HCT116 (cell line): ENCODE data around the gene RPL41. TPM values are rescaled to one million over a fixed set of nuclear protein-coding genes. Genes with fewer than 3 reads are reported as not detected.

ENCODE experiments used
- ATAC-seq: fragments of 200-7000 bp; cut with Tn5 transposase; 2 replicates; pipeline ENCODE4 v1.9.1; 2020; ENCODE audit warnings: mild to moderate bottlenecking, moderate library complexity
- BruUV-seq: library from RNA; stranded (reverse); fragments of 400-500 nt; replicated peaks from 2 replicates; lab custom pipeline; 2021; lab: Mats Ljungman, UMichigan
- CTCF ChIA-PET: fragments of 300-600 bp; sonication (Branson Sonifier 250); formaldehyde crosslinking; loops from one replicate; lab custom pipeline; 2021; ENCODE audit warnings: antibody characterized with exemption; lab: Charles Lee
- POLR2A ChIA-PET: fragments of 300-600, 350-600 bp; sonication (Branson Sonifier 250); formaldehyde crosslinking; loops from one replicate; lab custom pipeline; 2021; ENCODE audit warnings: antibody characterized with exemption; lab: Charles Lee
- RAD21 ChIA-PET, 2 experiments: fragments of 300-600 bp; sonication (Branson Sonifier 250); formaldehyde crosslinking; loops; one replicate each; lab custom pipeline; 2023; ENCODE audit warnings: low total read pairs in 2 of 2; ENCODE audit not compliant: uncharacterized antibody in 2 of 2, unreplicated experiment in 2 of 2, low non-redundant PET in 1 of 2; lab: Charles Lee
- DNase-seq: peaks from one replicate; pipeline ENCODE4 v3.0.0-alpha.2; 2010; ENCODE audit warnings: low read depth, low spot score
- H2AFZ ChIP-seq: fragments of 200-600 bp; shearing (Covaris generic), sonication (generic); 2 replicates; pipeline ENCODE4 v1.6.1; 2017; ENCODE audit warnings: low read depth, mixed run types, mixed read lengths, antibody characterized with exemption, low read length; ENCODE audit not compliant: poor library complexity, severe bottlenecking
- H3K27ac ChIP-seq: 2 replicates; pipeline ENCODE4 v1.5.1; 2012; ENCODE audit warnings: low read depth, low read length
- H3K27me3 ChIP-seq: fragments of 200-600 bp; sonication (generic); 2 replicates; pipeline ENCODE4 v1.6.1; 2016; ENCODE audit warnings: mixed run types, low read length, mixed read lengths; ENCODE audit not compliant: insufficient read depth
- H3K36me3 ChIP-seq, 2 experiments: fragments of 200-500 bp in 1 of 2; fragments of 200-600 bp in 1 of 2; sonication (Bioruptor generic) in 1 of 2; sonication (generic) in 1 of 2; 2 replicates each; pipeline versions ENCODE4 v1.5.1 to v1.6.1; 2014 to 2016; ENCODE audit warnings: low read length in 2 of 2, inconsistent platforms in 1 of 2, mixed read lengths in 1 of 2, mixed run types in 1 of 2; ENCODE audit not compliant: insufficient read depth in 2 of 2, control insufficient read depth in 1 of 2
- H3K4me1 ChIP-seq, 2 experiments: fragments of 200-600 bp in 1 of 2; sonication (generic) in 1 of 2; 2 replicates each; pipeline versions ENCODE4 v1.5.1 to v1.6.1; 2012 to 2017; ENCODE audit warnings: low read length in 2 of 2, inconsistent platforms in 1 of 2, mild to moderate bottlenecking in 1 of 2, mixed read lengths in 1 of 2, mixed run types in 1 of 2, moderate library complexity in 1 of 2; ENCODE audit not compliant: insufficient read depth in 2 of 2, control insufficient read depth in 1 of 2
- H3K4me2 ChIP-seq: fragments of 200-600 bp; sonication (generic); 2 replicates; pipeline ENCODE4 v1.6.1; 2017; ENCODE audit warnings: mixed run types, low read length, mixed read lengths
- H3K4me3 ChIP-seq, 2 experiments: fragments of 200-600 bp in 1 of 2; sonication (generic) in 1 of 2; replicated peaks in 1 of 2; 2 replicates each; pipeline ENCODE4 v1.5.1; 2011 to 2016; ENCODE audit warnings: low read length in 2 of 2, control low read depth in 1 of 2, low read depth in 1 of 2, mild to moderate bottlenecking in 1 of 2, mixed read lengths in 1 of 2, mixed run types in 1 of 2
- H3K79me2 ChIP-seq: fragments of 200-600 bp; sonication (generic); 2 replicates; pipeline ENCODE4 v1.6.1; 2017; ENCODE audit warnings: mild to moderate bottlenecking, mixed run types, low read length, moderate library complexity, mixed read lengths; ENCODE audit not compliant: insufficient read depth
- H3K9ac ChIP-seq: fragments of 200-600 bp; sonication (generic); 2 replicates; pipeline ENCODE4 v1.6.1; 2016; ENCODE audit warnings: low read length, mixed read lengths
- H3K9me2 ChIP-seq: fragments of 200-600 bp; sonication (generic), shearing (Covaris generic); 2 replicates; pipeline ENCODE4 v1.6.1; 2017; ENCODE audit warnings: mixed run types, mild to moderate bottlenecking, moderate library complexity; ENCODE audit not compliant: insufficient read depth
- H3K9me3 ChIP-seq, 2 experiments: fragments of 200-500 bp in 1 of 2; fragments of 200-600 bp in 1 of 2; sonication (Bioruptor generic) in 1 of 2; sonication (generic) in 1 of 2; 2 replicates each; pipeline ENCODE4 v1.6.1; 2014 to 2017; ENCODE audit warnings: low read length in 2 of 2, mixed read lengths in 2 of 2, inconsistent platforms in 1 of 2, low read depth in 1 of 2, mild to moderate bottlenecking in 1 of 2, mixed run types in 1 of 2, moderate library complexity in 1 of 2; ENCODE audit not compliant: control insufficient read depth in 1 of 2, insufficient read depth in 1 of 2
- H4K20me1 ChIP-seq: fragments of 200-600 bp; sonication (generic), shearing (Covaris generic); 2 replicates; pipeline ENCODE4 v1.6.1; 2017; ENCODE audit warnings: mixed run types, mild to moderate bottlenecking, moderate library complexity; ENCODE audit not compliant: insufficient read depth
- CEBPB ChIP-seq: IDR thresholded peaks from 2 replicates; pipeline ENCODE4 v1.6.1; 2012; ENCODE audit warnings: low read depth
- CTCF ChIP-seq, 3 experiments: fragments of 200-600 bp in 1 of 3; sonication (generic) in 1 of 3; IDR thresholded peaks in 2 of 3; conservative IDR thresholded peaks in 1 of 3; 2 replicates each; pipeline ENCODE4 v1.5.1; 2012 to 2017; ENCODE audit warnings: low read depth in 2 of 3, low read length in 2 of 3, antibody characterized with exemption in 1 of 3, borderline replicate concordance in 1 of 3, control low read depth in 1 of 3, mild to moderate bottlenecking in 1 of 3, mixed read lengths in 1 of 3, mixed run types in 1 of 3, moderate library complexity in 1 of 3; ENCODE audit not compliant: insufficient read depth in 1 of 3
- EZH2 ChIP-seq: fragments of 200-600 bp; sonication (generic); IDR thresholded peaks from 2 replicates; pipeline ENCODE4 v1.6.1; 2017; ENCODE audit warnings: antibody characterized with exemption, mixed run types
- POLR2A ChIP-seq: IDR thresholded peaks from 2 replicates; pipeline ENCODE4 v1.7.0; 2011; ENCODE audit warnings: borderline replicate concordance; ENCODE audit not compliant: insufficient read depth, insufficient read length; ENCODE audit errors: extremely low read depth
- POLR2AphosphoS5 ChIP-seq: IDR thresholded peaks from 2 replicates; pipeline ENCODE4 v1.6.1; 2011; ENCODE audit warnings: mild to moderate bottlenecking, low read depth, low read length, moderate library complexity
- SIN3A ChIP-seq: IDR thresholded peaks from 2 replicates; pipeline ENCODE4 v1.6.1; 2012; ENCODE audit warnings: low read depth
- TCF7L2 ChIP-seq: IDR thresholded peaks from 2 replicates; pipeline ENCODE4 v1.7.0; 2011; ENCODE audit warnings: borderline replicate concordance, inconsistent platforms; ENCODE audit not compliant: insufficient read depth, insufficient read length; ENCODE audit errors: extremely low read depth
- YY1 ChIP-seq: IDR thresholded peaks from 2 replicates; pipeline ENCODE4 v1.6.1; 2011; ENCODE audit warnings: low read length, low read depth, moderate library complexity, mild to moderate bottlenecking; ENCODE audit not compliant: insufficient replicate concordance; ENCODE audit errors: extremely low read depth
- ZFX ChIP-seq: fragments of 450-650 bp; IDR thresholded peaks from 2 replicates; pipeline ENCODE4 v1.6.1; 2017
- intact Hi-C: fragments of 100-400 bp; cut with micrococcal nuclease; formaldehyde crosslinking; loops from 2 replicates; pipeline ENCODE4 v1.10.0; 2022
- total RNA-seq: library from RNA; stranded (reverse); gene quantifications from one replicate; pipeline ENCODE4 v1.2.1, GENCODE V29; 2021; ENCODE audit not compliant: unreplicated experiment
- TF ChIP-seq, protein P1 (sequence below): IDR thresholded peaks from 2 replicates; pipeline ENCODE4 v1.6.1; 2012
- TF ChIP-seq, protein P2 (sequence below): IDR thresholded peaks from 2 replicates; pipeline ENCODE4 v1.6.1; 2011; ENCODE audit warnings: mild to moderate bottlenecking, low read length, moderate library complexity; ENCODE audit not compliant: insufficient replicate concordance; ENCODE audit errors: extremely low read depth
- TF ChIP-seq, protein P3 (sequence below): IDR thresholded peaks from 2 replicates; pipeline ENCODE4 v1.6.1; 2012

Gene RPL41
- total RNA-seq, 1 experiment from 2014 or later: 4,327 TPM

GRCh38 chr12:56127485-56127887 is 11.1 kb downstream of the RPL41 start (continued):
- TF ChIP-seq CEBPB (no peak), CTCF (IDR thresholded peaks at IDR 0.05 in 2 of 3, conservative IDR thresholded peaks at IDR 0.05 in 1 of 3; ENCODE audit: borderline replicate concordance in 1 of 3, insufficient read depth in 1 of 3, low read depth in 2 of 3, low read length in 2 of 3) (no peak)
- TF ChIP-seq, protein P1, sequence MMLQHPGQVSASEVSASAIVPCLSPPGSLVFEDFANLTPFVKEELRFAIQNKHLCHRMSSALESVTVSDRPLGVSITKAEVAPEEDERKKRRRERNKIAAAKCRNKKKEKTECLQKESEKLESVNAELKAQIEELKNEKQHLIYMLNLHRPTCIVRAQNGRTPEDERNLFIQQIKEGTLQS: no peak
- TF ChIP-seq, protein P2, sequence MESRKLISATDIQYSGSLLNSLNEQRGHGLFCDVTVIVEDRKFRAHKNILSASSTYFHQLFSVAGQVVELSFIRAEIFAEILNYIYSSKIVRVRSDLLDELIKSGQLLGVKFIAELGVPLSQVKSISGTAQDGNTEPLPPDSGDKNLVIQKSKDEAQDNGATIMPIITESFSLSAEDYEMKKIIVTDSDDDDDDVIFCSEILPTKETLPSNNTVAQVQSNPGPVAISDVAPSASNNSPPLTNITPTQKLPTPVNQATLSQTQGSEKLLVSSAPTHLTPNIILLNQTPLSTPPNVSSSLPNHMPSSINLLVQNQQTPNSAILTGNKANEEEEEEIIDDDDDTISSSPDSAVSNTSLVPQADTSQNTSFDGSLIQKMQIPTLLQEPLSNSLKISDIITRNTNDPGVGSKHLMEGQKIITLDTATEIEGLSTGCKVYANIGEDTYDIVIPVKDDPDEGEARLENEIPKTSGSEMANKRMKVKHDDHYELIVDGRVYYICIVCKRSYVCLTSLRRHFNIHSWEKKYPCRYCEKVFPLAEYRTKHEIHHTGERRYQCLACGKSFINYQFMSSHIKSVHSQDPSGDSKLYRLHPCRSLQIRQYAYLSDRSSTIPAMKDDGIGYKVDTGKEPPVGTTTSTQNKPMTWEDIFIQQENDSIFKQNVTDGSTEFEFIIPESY: no peak

- H3K27ac ChIP-seq: peak within 1 kb of the TSS; percentile 76
- TF ChIP-seq SIN3A: peak; percentile 81
- TF ChIP-seq, protein P2: no peak
- TF ChIP-seq, protein P3, sequence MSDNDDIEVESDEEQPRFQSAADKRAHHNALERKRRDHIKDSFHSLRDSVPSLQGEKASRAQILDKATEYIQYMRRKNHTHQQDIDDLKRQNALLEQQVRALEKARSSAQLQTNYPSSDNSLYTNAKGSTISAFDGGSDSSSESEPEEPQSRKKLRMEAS: peak; percentile 84
- peak; percentile 16 for TF ChIP-seq YY1
- TF ChIP-seq POLR2A: peak; percentile 88
- TF ChIP-seq ZFX: peak; percentile 51; the same call in 1 of the 2 replicates
- TF ChIP-seq TCF7L2: peak; percentile 21
- TF ChIP-seq POLR2AphosphoS5: peak; percentile 93
- no peak for TF ChIP-seq EZH2
- H3K4me2 ChIP-seq: peak within 1 kb of the TSS; percentile 89
- H4K20me1 ChIP-seq: no peaks in the 10 kb centered on the region
- H3K27me3 ChIP-seq: no peaks in the 10 kb centered on the region
- peak; percentile 93 for ATAC-seq
- DNase-seq: peak; percentile 100
- peaks cover 14 to 27% of the 10 kb centered on the region in 2 experiments for H3K36me3 ChIP-seq
- H2AFZ ChIP-seq: no peak within 1 kb of the TSS
- H3K4me1 ChIP-seq: peaks cover 16 to 33% of the 10 kb centered on the region in 2 experiments
- H3K9me2 ChIP-seq: no peaks in the 10 kb centered on the region
- H3K79me2 ChIP-seq: peaks cover 29% of the 10 kb centered on the region
- ChIA-PET POLR2A (interaction anchor here (0.6 to 2.8 kb wide), 19 partner anchors 8 to 390 kb away, joined by 3 to 42 read pairs (median 5); partner anchors contain the start of genes MYL6, MYL6B, PA2G4 and RNF41), CTCF (interaction anchor here (0.7 to 1.9 kb wide), 8 partner anchors 10 to 390 kb away, joined by 3 to 24 read pairs (median 4); partner anchors contain the start of genes MYL6, MYL6B, PA2G4 and SMARCC2), RAD21 (interaction anchor here (1.1 to 1.3 kb wide), 2 partner anchors 24 to 61 kb away, joined by 3 to 6 read pairs; partner anchors contain the start of genes MYL6B (in 1 of the 2) and SMARCC2 (in 1 of the 2))
- intact Hi-C loops: loop anchor here (2.0 kb wide), 2 partner anchors 25 to 337 kb away; partner anchors contain the start of gene MYL6B
- H3K4me3 ChIP-seq: peak within 1 kb of the TSS; percentile 90 to 91
- H3K9ac ChIP-seq: peak within 1 kb of the TSS; percentile 90
- TSS peak; percentile 57 for BruUV-seq
- H3K9me3 ChIP-seq: no peaks in the 10 kb centered on the region
Measured at GRCh38 chr12:56127888-56128669, 11.6 kb downstream of the RPL41 start, which contains the start of gene ESYT1. TSS of gene ESYT1 (plus strand) at chr12:56128267. CDS start at chr12:56128320, 53 bp downstream.
